ENCODE results near the gene VAV3.

- no peak for TF ChIP-seq CTCF (conservative IDR thresholded peaks at IDR 0.05; ENCODE audit: low read length)
- TF ChIP-seq EZH2phosphoT487 (IDR thresholded peaks at IDR 0.05; ENCODE audit: borderline replicate concordance, low read depth, low read length) = no peak
Observed at GRCh38 chr1:107840725-107841124, 124.3 kb downstream of the VAV3 start.

All from OCI-LY7 (cell line).